OCI-LY7 (cell line): ENCODE measurements around the gene SRGAP3. TPM values are rescaled to one million over a fixed set of nuclear protein-coding genes. Genes with fewer than 3 reads are reported as not detected.
A peak's percentile ranks its signal among the peaks of the same experiment; 100 is the strongest.

Source experiments
- BruUV-seq: library from RNA; stranded (reverse); fragments of 400-500 nt; replicated peaks from 2 replicates; lab custom pipeline; 2021; lab: Mats Ljungman, UMichigan
- CTCF ChIA-PET: fragments of 300-600 bp; sonication (Branson Sonifier 250); formaldehyde crosslinking; loops from one replicate; lab custom pipeline; 2022; ENCODE audit warnings: antibody characterized with exemption; ENCODE audit not compliant: unreplicated experiment; lab: Charles Lee
- POLR2A ChIA-PET: fragments of 300-600 bp; sonication (Branson Sonifier 250); formaldehyde crosslinking; loops from one replicate; lab custom pipeline; 2022; ENCODE audit warnings: antibody characterized with exemption; lab: Charles Lee
- DNase-seq: peaks from one replicate; pipeline ENCODE4 v3.0.0-alpha.2; 2015; ENCODE audit warnings: low spot score
- H2AFZ ChIP-seq: fragments of 200-600 bp; sonication (generic), shearing (Covaris generic); 2 replicates; pipeline ENCODE4 v1.6.1; 2014; ENCODE audit warnings: mild to moderate bottlenecking, antibody characterized with exemption, low read length, moderate library complexity
- H3K27ac ChIP-seq: fragments of 200-600 bp; sonication (generic); 2 replicates; pipeline ENCODE4 v1.5.1; 2014; ENCODE audit warnings: mixed run types, low read depth, mild to moderate bottlenecking, moderate library complexity, low read length, inconsistent platforms; ENCODE audit not compliant: poor library complexity, severe bottlenecking
- H3K36me3 ChIP-seq: fragments of 200-600 bp; sonication (generic); 2 replicates; pipeline ENCODE4 v1.6.1; 2014; ENCODE audit warnings: mild to moderate bottlenecking, antibody characterized with exemption, low read length, moderate library complexity, mixed read lengths; ENCODE audit not compliant: insufficient read depth
- H3K4me1 ChIP-seq: fragments of 200-600 bp; sonication (generic); 2 replicates; pipeline ENCODE4 v1.5.1; 2014; ENCODE audit warnings: mild to moderate bottlenecking, low read length; ENCODE audit not compliant: insufficient read depth, poor library complexity, severe bottlenecking
- H3K4me2 ChIP-seq: fragments of 200-600 bp; sonication (generic); 2 replicates; pipeline ENCODE4 v1.6.1; 2014; ENCODE audit warnings: mild to moderate bottlenecking, low read length
- H3K4me3 ChIP-seq: fragments of 200-600 bp; sonication (generic); 2 replicates; pipeline ENCODE4 v1.5.1; 2014; ENCODE audit warnings: mild to moderate bottlenecking, low read depth, low read length; ENCODE audit not compliant: poor library complexity, severe bottlenecking
- H3K79me2 ChIP-seq: fragments of 200-600 bp; sonication (generic); 2 replicates; pipeline ENCODE4 v1.6.1; 2016; ENCODE audit warnings: low read depth, mild to moderate bottlenecking, low read length, moderate library complexity, mixed read lengths; ENCODE audit not compliant: insufficient read depth
- H3K9me2 ChIP-seq: fragments of 200-600 bp; sonication (generic); 2 replicates; pipeline ENCODE4 v1.6.1; 2016; ENCODE audit warnings: mild to moderate bottlenecking, low read length, mixed read lengths; ENCODE audit not compliant: insufficient read depth
- H3K9me3 ChIP-seq: fragments of 200-600 bp; sonication (generic); 2 replicates; pipeline ENCODE4 v1.6.1; 2014; ENCODE audit warnings: mild to moderate bottlenecking, mixed run types, low read length, mixed read lengths
- H4K20me1 ChIP-seq: fragments of 200-600 bp; sonication (generic); 2 replicates; pipeline ENCODE4 v1.6.1; 2014; ENCODE audit warnings: mild to moderate bottlenecking, antibody characterized with exemption, low read length, moderate library complexity, mixed read lengths; ENCODE audit not compliant: insufficient read depth
- EZH2phosphoT487 ChIP-seq: fragments of 200-600 bp; sonication (generic); IDR thresholded peaks from 2 replicates; pipeline ENCODE4 v1.6.1; 2018; ENCODE audit warnings: low read depth, borderline replicate concordance, mild to moderate bottlenecking, mixed run types, antibody characterized with exemption, low read length, moderate library complexity, mixed read lengths
- intact Hi-C: fragments of 100-400 bp; cut with micrococcal nuclease; formaldehyde crosslinking; loops from one replicate; pipeline ENCODE4 v1.10.0; 2022; ENCODE audit not compliant: unreplicated experiment
- total RNA-seq, 2 experiments: library from RNA; depleted of rRNA in 1 of 2; stranded (reverse); fragments of >200 nt in 1 of 2; shearing (Covaris generic) in 1 of 2; gene quantifications; 2 replicates each; pipeline ENCODE4 v1.2.3, GENCODE V29; 2014 to 2022
- TF ChIP-seq, protein P1 (sequence below): fragments of 200-600 bp; sonication (generic); conservative IDR thresholded peaks from 2 replicates; pipeline ENCODE4 v1.5.1; 2014; ENCODE audit warnings: mild to moderate bottlenecking, antibody characterized with exemption, low read length, moderate library complexity, mixed read lengths

Gene SRGAP3
- total RNA-seq, 2 experiments from 2014 or later: 1.5 to 1.7 TPM

DNA sequence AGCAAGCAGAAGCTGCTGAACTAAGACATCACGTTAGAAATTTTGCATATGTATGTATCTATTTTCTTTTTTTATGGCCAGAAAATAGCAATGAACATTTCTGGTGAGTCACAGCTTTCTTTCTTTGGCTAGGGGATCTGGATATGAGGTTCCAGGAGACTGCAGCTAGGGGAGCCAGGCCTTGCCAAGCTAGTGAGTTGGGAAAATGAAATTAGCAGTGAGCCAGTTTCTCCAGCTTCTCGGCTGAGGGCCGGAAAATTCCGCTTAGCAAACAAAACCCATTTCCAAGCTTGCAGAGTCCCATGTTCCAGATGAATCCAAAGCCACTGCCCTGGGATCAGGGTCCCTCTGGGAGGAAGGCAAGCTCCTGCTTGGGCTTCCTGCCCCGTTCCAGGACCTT is 137.6 kb downstream of the SRGAP3 start:
- Histone ChIP-seq H2AFZ (no peak overlapping the region), H3K4me3 (no peak overlapping the region), H3K79me2 (no peaks in the 10 kb centered on the region), H3K4me2 (no peak overlapping the region), H3K9me2 (no peaks in the 10 kb centered on the region), H4K20me1 (no peaks in the 10 kb centered on the region), H3K36me3 (no peaks in the 10 kb centered on the region), H3K9me3 (no peaks in the 10 kb centered on the region), H3K4me1 (no peaks in the 10 kb centered on the region), H3K27ac (no peak overlapping the region)
- intact Hi-C loops: no loop called here
- TF ChIP-seq, protein P1, sequence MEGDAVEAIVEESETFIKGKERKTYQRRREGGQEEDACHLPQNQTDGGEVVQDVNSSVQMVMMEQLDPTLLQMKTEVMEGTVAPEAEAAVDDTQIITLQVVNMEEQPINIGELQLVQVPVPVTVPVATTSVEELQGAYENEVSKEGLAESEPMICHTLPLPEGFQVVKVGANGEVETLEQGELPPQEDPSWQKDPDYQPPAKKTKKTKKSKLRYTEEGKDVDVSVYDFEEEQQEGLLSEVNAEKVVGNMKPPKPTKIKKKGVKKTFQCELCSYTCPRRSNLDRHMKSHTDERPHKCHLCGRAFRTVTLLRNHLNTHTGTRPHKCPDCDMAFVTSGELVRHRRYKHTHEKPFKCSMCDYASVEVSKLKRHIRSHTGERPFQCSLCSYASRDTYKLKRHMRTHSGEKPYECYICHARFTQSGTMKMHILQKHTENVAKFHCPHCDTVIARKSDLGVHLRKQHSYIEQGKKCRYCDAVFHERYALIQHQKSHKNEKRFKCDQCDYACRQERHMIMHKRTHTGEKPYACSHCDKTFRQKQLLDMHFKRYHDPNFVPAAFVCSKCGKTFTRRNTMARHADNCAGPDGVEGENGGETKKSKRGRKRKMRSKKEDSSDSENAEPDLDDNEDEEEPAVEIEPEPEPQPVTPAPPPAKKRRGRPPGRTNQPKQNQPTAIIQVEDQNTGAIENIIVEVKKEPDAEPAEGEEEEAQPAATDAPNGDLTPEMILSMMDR: no peak
- POLR2A ChIA-PET: interaction anchor here (0.6 kb wide), 1 partner anchor 148 kb away, joined by 3 read pairs; no protein-coding TSS in a partner anchor
- no peak for DNase-seq
- BruUV-seq: no TSS peak
- CTCF ChIA-PET: no interaction called here

DNA sequence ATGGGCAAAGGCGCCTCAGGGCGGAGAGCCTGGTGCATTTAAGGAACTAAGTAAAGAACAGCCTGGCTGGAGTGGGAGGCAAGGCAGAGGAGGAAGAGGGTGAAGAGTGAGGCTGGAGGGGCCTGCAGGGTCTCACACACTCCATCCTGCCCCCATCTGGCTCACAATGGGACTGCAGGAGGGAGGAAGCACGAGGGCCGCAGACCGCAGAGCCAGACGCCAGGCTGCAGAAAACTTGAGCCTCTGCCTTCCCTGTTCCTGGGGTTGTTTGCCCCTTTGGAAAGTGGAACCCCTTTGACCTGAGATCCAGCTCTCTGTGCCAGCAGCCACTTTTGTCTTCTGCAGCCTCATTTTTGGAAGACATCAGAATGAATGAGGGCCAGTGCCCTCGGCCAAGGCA is 138.0 kb downstream of the SRGAP3 start:
- BruUV-seq: no TSS peak
- H4K20me1 ChIP-seq: no peaks in the 10 kb centered on the region
- H3K4me2 ChIP-seq: no peak overlapping the region
- POLR2A ChIA-PET: interaction anchor here (0.6 kb wide), 1 partner anchor 148 kb away, joined by 3 read pairs; no protein-coding TSS in a partner anchor
- H3K27ac ChIP-seq: no peak overlapping the region
- H3K36me3 ChIP-seq: no peaks in the 10 kb centered on the region
- TF ChIP-seq, protein P1: peak; percentile 34; the same call in 1 of the 2 replicates
- no peak for TF ChIP-seq EZH2phosphoT487
- no peak overlapping the region for H3K4me3 ChIP-seq
- peak; percentile 4 for DNase-seq
- H3K4me1 ChIP-seq: no peaks in the 10 kb centered on the region
- H3K79me2 ChIP-seq: no peaks in the 10 kb centered on the region
- intact Hi-C loops: no loop called here
- CTCF ChIA-PET: no interaction called here
- no peaks in the 10 kb centered on the region for H3K9me3 ChIP-seq
- H2AFZ ChIP-seq: no peak overlapping the region
- no peaks in the 10 kb centered on the region for H3K9me2 ChIP-seq

DNA sequence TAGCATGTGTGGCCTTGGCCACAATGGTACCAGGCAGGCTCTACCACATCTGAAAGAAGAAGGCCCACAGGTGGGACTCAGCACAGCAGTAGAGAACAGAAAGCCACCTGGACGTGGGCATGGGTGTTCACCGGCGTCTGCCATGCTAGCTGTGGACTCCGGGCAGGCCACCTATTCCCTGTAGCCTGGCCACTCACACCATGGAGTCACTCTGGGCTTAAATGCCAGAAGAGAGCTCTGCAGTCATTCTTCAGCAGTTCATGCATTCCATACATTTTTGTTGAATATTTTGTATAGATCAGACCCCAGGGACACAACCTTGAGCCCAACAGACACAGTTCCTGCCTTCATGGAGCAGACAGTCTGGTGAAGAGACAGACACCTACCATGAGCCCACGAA is 138.6 kb downstream of the SRGAP3 start:
- CTCF ChIA-PET: no interaction called here
- H2AFZ ChIP-seq: no peak overlapping the region
- no peaks in the 10 kb centered on the region for H3K4me1 ChIP-seq
- H3K9me2 ChIP-seq: no peaks in the 10 kb centered on the region
- no peaks in the 10 kb centered on the region for H3K79me2 ChIP-seq
- POLR2A ChIA-PET: no interaction called here
- no peak overlapping the region for H3K4me3 ChIP-seq
- H3K27ac ChIP-seq: no peak overlapping the region
- TF ChIP-seq, protein P1: no peak
- no peak for TF ChIP-seq EZH2phosphoT487
- intact Hi-C loops: no loop called here
- H4K20me1 ChIP-seq: no peaks in the 10 kb centered on the region
- H3K9me3 ChIP-seq: no peaks in the 10 kb centered on the region
- no TSS peak for BruUV-seq
- no peak for DNase-seq
- no peaks in the 10 kb centered on the region for H3K36me3 ChIP-seq
- no peak overlapping the region for H3K4me2 ChIP-seq
